ENCODE measurements around the gene HS6ST1. TPM values are rescaled to one million over a fixed set of nuclear protein-coding genes. Genes with fewer than 3 reads are reported as not detected.

HS6ST1 gene
- total and polyA plus RNA-seq, 2 of the 4 experiments (the other 2 are of a cell fraction), result 29.9 to 36.9 TPM

DNA sequence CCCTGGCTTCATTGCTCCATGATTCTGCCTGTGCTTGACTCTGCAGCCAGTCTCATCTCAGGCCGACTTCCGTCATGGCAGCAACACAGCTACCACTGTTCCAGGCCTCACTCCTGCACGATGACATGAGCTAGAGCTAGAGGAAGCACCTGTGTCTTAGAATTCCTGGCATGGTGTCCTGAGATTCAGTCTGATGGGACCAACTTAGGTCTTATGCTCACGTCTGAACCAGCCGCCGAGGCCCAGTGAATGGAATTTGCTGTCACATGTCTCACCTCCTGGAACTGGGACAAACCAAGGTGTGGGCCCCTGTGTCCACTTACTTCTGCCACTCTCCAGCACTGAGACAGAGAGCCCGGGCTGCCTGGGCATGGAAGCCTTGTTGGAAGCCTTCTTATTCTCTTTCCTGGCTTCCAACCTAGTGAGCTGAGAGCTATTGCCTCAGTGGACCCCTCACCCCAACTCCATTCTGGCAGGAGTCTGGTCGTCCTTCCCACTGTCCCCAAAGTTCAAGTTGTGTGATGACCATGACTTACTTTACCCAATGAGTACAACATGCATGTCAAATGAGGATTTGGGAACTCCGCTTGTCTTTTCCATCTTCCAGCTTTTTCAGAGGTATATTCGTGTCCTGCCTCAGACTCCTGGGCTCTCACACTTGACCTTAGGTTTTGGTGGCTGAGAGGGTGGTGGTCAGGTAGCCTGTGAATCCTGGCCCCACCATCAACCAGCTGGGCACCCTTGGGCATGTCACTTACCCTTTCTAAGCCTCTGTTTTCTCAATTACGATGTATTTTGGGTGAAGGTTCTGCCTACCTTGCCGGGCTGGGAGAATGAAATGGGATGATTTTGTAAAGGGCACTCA, 39.1 kb upstream of the HS6ST1 start:
- Histone ChIP-seq H2BK15ac (ENCODE audit: low read depth, low read length) (no peak overlapping the region), H3K79me1 (ENCODE audit: low read depth in 1 of 2, low read length in 2 of 2) (0 out of 4 replicates have a peak, but pooled peaks cover 0 to 3% of the 10 kb centered on the region in 2 experiments), H4K8ac (ENCODE audit: low read depth in 2 of 2, low read length in 2 of 2) (no peak overlapping the region), H2BK5ac (ENCODE audit: low read depth, low read length, poor library complexity, severe bottlenecking) (no peak overlapping the region), H2AK9ac (replicated peaks; ENCODE audit: low read depth, low read length, poor library complexity) (peak overlapping the region; percentile 35), H3K27me3 (ENCODE audit: control insufficient read depth, insufficient read depth, low read length) (no peaks in the 10 kb centered on the region), H4K5ac (ENCODE audit: low read depth, low read length) (no peak overlapping the region), H2BK120ac (ENCODE audit: low read depth, low read length) (no peak overlapping the region), H3K36me3 (ENCODE audit: control insufficient read depth, insufficient read depth, low read length) (no peaks in the 10 kb centered on the region), H3K9me3 (ENCODE audit: control insufficient read depth, insufficient read depth, low read length) (peaks cover 4% of the 10 kb centered on the region; the same call in 1 of the 2 replicates), H2AFZ (replicated peaks; ENCODE audit: low read length, poor library complexity) (peak overlapping the region; percentile 65), H3K56ac (ENCODE audit: extremely low read depth, insufficient read depth, low read length) (no peak overlapping the region), H2AK5ac (ENCODE audit: low read depth, low read length) (no peak overlapping the region), H3K4me3 (ENCODE audit: insufficient read depth, low read depth, low read length) (no peak overlapping the region), H4K20me1 (ENCODE audit: insufficient read depth, low read length) (no peaks in the 10 kb centered on the region), H3K27ac (ENCODE audit: insufficient read depth, low read length) (no peak overlapping the region), H2BK20ac (ENCODE audit: low read depth, low read length) (no peak overlapping the region), H4K91ac (ENCODE audit: insufficient read depth, low read depth, low read length) (no peak overlapping the region), H3K14ac (replicated peaks; ENCODE audit: low read depth, low read length) (peak overlapping the region; percentile 37; the same call in 1 of the 2 replicates), H3K18ac (ENCODE audit: low read depth, low read length) (no peak overlapping the region), H3K23ac (ENCODE audit: low read depth, low read length) (no peak overlapping the region), H3K9me1 (ENCODE audit: insufficient read depth, low read length) (peaks cover 5% of the 10 kb centered on the region), H3K9ac (ENCODE audit: low read depth, low read length) (no peak overlapping the region), H3K4me2 (ENCODE audit: low read depth, low read length) (no peak overlapping the region), H3K4ac (ENCODE audit: low read depth, low read length) (peak overlapping the region; percentile 38), H3K4me1 (ENCODE audit: control insufficient read depth, insufficient read depth, low read length) (peaks cover 10% of the 10 kb centered on the region)
- intact Hi-C loops (cut with micrococcal nuclease), result no loop called here
- BruUV-seq (replicated peaks), result no TSS peak
- in situ Hi-C loops (cut with MboI; ENCODE audit: low sequenced_read_pairs), result no loop called here
- ATAC-seq (ENCODE audit: low read depth) (no peak), DNase-seq (no peak)
- CTCF ChIA-PET, result interaction anchor here (0.7 kb wide), 1 partner anchor 8 kb away, joined by 3 read pairs; no protein-coding TSS in a partner anchor
- 80% methylated on average over 7 of the region's 12 CpGs; no CpG with 5 or more reads in 1 of the 2 experiments for WGBS, 2 experiments (ENCODE audit: extremely low coverage in 2 of 2, insufficient read length in 1 of 2)
- dilution Hi-C loops (cut with HindIII; ENCODE audit: low sequenced_read_pairs, unreplicated experiment), result no loop called here
- TF ChIP-seq, protein P1, sequence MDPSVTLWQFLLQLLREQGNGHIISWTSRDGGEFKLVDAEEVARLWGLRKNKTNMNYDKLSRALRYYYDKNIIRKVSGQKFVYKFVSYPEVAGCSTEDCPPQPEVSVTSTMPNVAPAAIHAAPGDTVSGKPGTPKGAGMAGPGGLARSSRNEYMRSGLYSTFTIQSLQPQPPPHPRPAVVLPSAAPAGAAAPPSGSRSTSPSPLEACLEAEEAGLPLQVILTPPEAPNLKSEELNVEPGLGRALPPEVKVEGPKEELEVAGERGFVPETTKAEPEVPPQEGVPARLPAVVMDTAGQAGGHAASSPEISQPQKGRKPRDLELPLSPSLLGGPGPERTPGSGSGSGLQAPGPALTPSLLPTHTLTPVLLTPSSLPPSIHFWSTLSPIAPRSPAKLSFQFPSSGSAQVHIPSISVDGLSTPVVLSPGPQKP (IDR thresholded peaks at IDR 0.05; ENCODE audit: borderline replicate concordance, low read depth, low read length), result no peak
- TF ChIP-seq MAZ (IDR thresholded peaks at IDR 0.05; ENCODE audit: borderline replicate concordance, low read depth, low read length) (no peak), RAD21 (IDR thresholded peaks at IDR 0.05; ENCODE audit: low read length) (no peak), NFE2L2 (IDR thresholded peaks at IDR 0.05; ENCODE audit: low read depth, low read length) (no peak), CHD1 (IDR thresholded peaks at IDR 0.05; ENCODE audit: low read depth, low read length) (no peak), FOS (IDR thresholded peaks at IDR 0.05; ENCODE audit: low read depth, low read length) (no peak), MAFK (IDR thresholded peaks at IDR 0.05; ENCODE audit: low read depth, low read length) (no peak), CEBPB (IDR thresholded peaks at IDR 0.05; ENCODE audit: low read depth, low read length) (no peak), POLR2A (IDR thresholded peaks at IDR 0.05; ENCODE audit: low read depth, low read length) (no peak), BHLHE40 (IDR thresholded peaks at IDR 0.05; ENCODE audit: low read depth, low read length) (no peak), SMC3 (IDR thresholded peaks at IDR 0.05; ENCODE audit: low read depth, low read length) (no peak)
- TF ChIP-seq, protein P2, sequence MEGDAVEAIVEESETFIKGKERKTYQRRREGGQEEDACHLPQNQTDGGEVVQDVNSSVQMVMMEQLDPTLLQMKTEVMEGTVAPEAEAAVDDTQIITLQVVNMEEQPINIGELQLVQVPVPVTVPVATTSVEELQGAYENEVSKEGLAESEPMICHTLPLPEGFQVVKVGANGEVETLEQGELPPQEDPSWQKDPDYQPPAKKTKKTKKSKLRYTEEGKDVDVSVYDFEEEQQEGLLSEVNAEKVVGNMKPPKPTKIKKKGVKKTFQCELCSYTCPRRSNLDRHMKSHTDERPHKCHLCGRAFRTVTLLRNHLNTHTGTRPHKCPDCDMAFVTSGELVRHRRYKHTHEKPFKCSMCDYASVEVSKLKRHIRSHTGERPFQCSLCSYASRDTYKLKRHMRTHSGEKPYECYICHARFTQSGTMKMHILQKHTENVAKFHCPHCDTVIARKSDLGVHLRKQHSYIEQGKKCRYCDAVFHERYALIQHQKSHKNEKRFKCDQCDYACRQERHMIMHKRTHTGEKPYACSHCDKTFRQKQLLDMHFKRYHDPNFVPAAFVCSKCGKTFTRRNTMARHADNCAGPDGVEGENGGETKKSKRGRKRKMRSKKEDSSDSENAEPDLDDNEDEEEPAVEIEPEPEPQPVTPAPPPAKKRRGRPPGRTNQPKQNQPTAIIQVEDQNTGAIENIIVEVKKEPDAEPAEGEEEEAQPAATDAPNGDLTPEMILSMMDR (conservative IDR thresholded peaks at IDR 0.05; ENCODE audit: low read depth, low read length), result no peak
- POLR2A ChIA-PET (ENCODE audit: unreplicated experiment), result no interaction called here

All from IMR-90 (cell line).